Measurements from ENCODE around the gene JAK3. TPM values are rescaled to one million over a fixed set of nuclear protein-coding genes. Genes with fewer than 3 reads are reported as not detected.

Gene JAK3
- total RNA-seq, 1 experiment from 2014 or later, result 4.4 TPM

GRCh38 chr19:17860331-17860992 lies 12.7 kb upstream of the JAK3 start (continued):
- no peak for TF ChIP-seq ARID4B (CRISPR knock-in tag; IDR thresholded peaks at IDR 0.05; ENCODE audit: borderline replicate concordance)
- TF ChIP-seq ZMAT4 (CRISPR knock-in tag; IDR thresholded peaks at IDR 0.05), result no peak

GRCh38 chr19:17859533-17860330 lies 11.9 kb upstream of the JAK3 start, which contains the start of gene RPL18A:
TSS of gene RPL18A (plus strand) at chr19:17859910. CDS start at chr19:17859957, 47 bp downstream.
- H3K27me3 Mint-ChIP-seq (ENCODE audit: low read depth), result peaks cover 5% of the 10 kb centered on the region
- H3K4me1 Mint-ChIP-seq, result peaks cover 21% of the 10 kb centered on the region
- peak within 1 kb of the TSS; percentile 97 for H3K27ac Mint-ChIP-seq
- peak; percentile 92 for ATAC-seq
- DNase-seq (ENCODE audit: low spot score), result peak; percentile 99
- ChIA-PET POLR2A (interaction anchor here (0.6 to 1.9 kb wide), 16 partner anchors 10 to 850 kb away, joined by 3 to 41 read pairs (median 6); partner anchors contain the start of genes CCDC124, MVB12A and SLC5A5), CTCF (interaction anchor here (0.5 to 2.3 kb wide), 73 partner anchors 8 to 764 kb away, joined by 3 to 148 read pairs (median 4); partner anchors contain the start of genes B3GNT3, CCDC124, JAK3 and MAP1S)
- peaks cover 45% of the 10 kb centered on the region for H3K36me3 Mint-ChIP-seq
- H3K9me3 Mint-ChIP-seq, result no peaks in the 10 kb centered on the region
- peak within 1 kb of the TSS; percentile 99 for H3K4me3 Mint-ChIP-seq
- TF ChIP-seq USF2 (CRISPR knock-in tag; IDR thresholded peaks at IDR 0.05), result peak; percentile 69
- peak; percentile 77; the same call in 1 of the 2 replicates for TF ChIP-seq GABPB1 (CRISPR knock-in tag; IDR thresholded peaks at IDR 0.05)
- peak; percentile 80; the same call in 1 of the 2 replicates for TF ChIP-seq ARID4B (CRISPR knock-in tag; IDR thresholded peaks at IDR 0.05; ENCODE audit: borderline replicate concordance)
- no peak for TF ChIP-seq ZMAT4 (CRISPR knock-in tag; IDR thresholded peaks at IDR 0.05)
- TF ChIP-seq SMAD3 (CRISPR knock-in tag; IDR thresholded peaks at IDR 0.05; ENCODE audit: borderline replicate concordance), result peak; percentile 22; the same call in 1 of the 2 replicates
- TF ChIP-seq KAT7 (CRISPR knock-in tag; IDR thresholded peaks at IDR 0.05; ENCODE audit: borderline replicate concordance), result peak; percentile 32; the same call in 1 of the 2 replicates
- no peak for TF ChIP-seq ZBTB43 (CRISPR knock-in tag; IDR thresholded peaks at IDR 0.05)
- 0 out of 2 replicates have a peak, but pooled peaks have one; percentile 55 for TF ChIP-seq RORB (CRISPR knock-in tag; IDR thresholded peaks at IDR 0.05)
- peak; percentile 12 for TF ChIP-seq CREM (CRISPR knock-in tag; IDR thresholded peaks at IDR 0.05)
- TF ChIP-seq NFYB (CRISPR knock-in tag; conservative IDR thresholded peaks at IDR 0.05; ENCODE audit: low read depth), result peak; percentile 92
- TF ChIP-seq MAX (CRISPR knock-in tag; IDR thresholded peaks at IDR 0.05), result peak; percentile 89
- TF ChIP-seq MLX (CRISPR knock-in tag; IDR thresholded peaks at IDR 0.05), result no peak
- no peak for TF ChIP-seq SOX15 (CRISPR knock-in tag; IDR thresholded peaks at IDR 0.05)
- TF ChIP-seq ZNF219 (CRISPR knock-in tag; IDR thresholded peaks at IDR 0.05; ENCODE audit: borderline replicate concordance), result no peak
- 0 out of 2 replicates have a peak, but pooled peaks have one; percentile 8 for TF ChIP-seq FOXP1 (CRISPR knock-in tag; IDR thresholded peaks at IDR 0.05; ENCODE audit: borderline replicate concordance)
- 0 out of 2 replicates have a peak, but pooled peaks have one; percentile 56 for TF ChIP-seq ATF6 (CRISPR knock-in tag; IDR thresholded peaks at IDR 0.05)

All from WTC11 (cell line).